ENCODE results near the gene TTC3.
A peak's percentile ranks its signal among the peaks of the same experiment; 100 is the strongest.

Gene TTC3

GRCh38 chr21:37210130-37210529 is 137.1 kb downstream of the TTC3 start:
- no peak for TF ChIP-seq CTCF (IDR thresholded peaks at IDR 0.05)
- Histone ChIP-seq H3K27ac (no peak overlapping the region), H3K79me2 (no peaks in the 10 kb centered on the region), H3K36me3 (ENCODE audit: control insufficient read depth, insufficient read depth, low read length) (no peaks in the 10 kb centered on the region), H3K9me3 (ENCODE audit: control insufficient read depth, low read length) (no peaks in the 10 kb centered on the region), H3K4me1 (no peaks in the 10 kb centered on the region), H3K4me2 (ENCODE audit: low read length) (no peak overlapping the region), H3K4me3 (ENCODE audit: low read depth, low read length) (no peak overlapping the region), H2AFZ (no peak overlapping the region), H3K27me3 (ENCODE audit: control insufficient read depth, insufficient read depth, low read length) (no peaks in the 10 kb centered on the region), H3K9ac (no peak overlapping the region)

- Histone ChIP-seq H3K27me3 (ENCODE audit: control insufficient read depth, insufficient read depth, low read length) (no peaks in the 10 kb centered on the region), H2AFZ (no peak overlapping the region), H3K27ac (no peak overlapping the region), H3K4me1 (no peaks in the 10 kb centered on the region), H3K79me2 (no peaks in the 10 kb centered on the region), H3K9me3 (ENCODE audit: control insufficient read depth, low read length) (no peaks in the 10 kb centered on the region), H3K4me2 (ENCODE audit: low read length) (no peak overlapping the region), H3K36me3 (ENCODE audit: control insufficient read depth, insufficient read depth, low read length) (no peaks in the 10 kb centered on the region), H3K4me3 (ENCODE audit: low read depth, low read length) (no peak overlapping the region), H3K9ac (no peak overlapping the region)
- TF ChIP-seq CTCF (IDR thresholded peaks at IDR 0.05), result no peak
Measured at GRCh38 chr21:37210799-37211198, 137.7 kb downstream of the TTC3 start.

- no peak overlapping the region for H2AFZ ChIP-seq
- H3K36me3 ChIP-seq (ENCODE audit: control insufficient read depth, insufficient read depth, low read length), result no peaks in the 10 kb centered on the region
- H3K27me3 ChIP-seq (ENCODE audit: control insufficient read depth, insufficient read depth, low read length), result no peaks in the 10 kb centered on the region
- H3K9ac ChIP-seq, result no peak overlapping the region
- no peaks in the 10 kb centered on the region for H3K79me2 ChIP-seq
- H3K4me1 ChIP-seq, result no peaks in the 10 kb centered on the region
- no peaks in the 10 kb centered on the region for H3K9me3 ChIP-seq (ENCODE audit: control insufficient read depth, low read length)
- no peak overlapping the region for H3K27ac ChIP-seq
- no peak for TF ChIP-seq CTCF (IDR thresholded peaks at IDR 0.05)
- no peak overlapping the region for H3K4me3 ChIP-seq (ENCODE audit: low read depth, low read length)
- H3K4me2 ChIP-seq (ENCODE audit: low read length), result no peak overlapping the region
Measured at GRCh38 chr21:37214952-37215351, 141.9 kb downstream of the TTC3 start.

- Histone ChIP-seq H3K27ac (no peak overlapping the region), H3K4me1 (no peaks in the 10 kb centered on the region), H3K4me3 (ENCODE audit: low read depth, low read length) (peak overlapping the region; percentile 53), H2AFZ (no peak overlapping the region), H3K4me2 (ENCODE audit: low read length) (peak overlapping the region; percentile 65), H3K27me3 (ENCODE audit: control insufficient read depth, insufficient read depth, low read length) (no peaks in the 10 kb centered on the region), H3K36me3 (ENCODE audit: control insufficient read depth, insufficient read depth, low read length) (no peaks in the 10 kb centered on the region), H3K79me2 (no peaks in the 10 kb centered on the region), H3K9me3 (ENCODE audit: control insufficient read depth, low read length) (no peaks in the 10 kb centered on the region), H3K9ac (no peak overlapping the region)
- TF ChIP-seq CTCF (IDR thresholded peaks at IDR 0.05), result no peak
Measured at GRCh38 chr21:37219761-37220432, 146.8 kb downstream of the TTC3 start.

GRCh38 chr21:37220433-37220980 is 147.5 kb downstream of the TTC3 start:
- Histone ChIP-seq H3K4me2 (ENCODE audit: low read length) (peak overlapping the region; percentile 65), H3K9ac (no peak overlapping the region), H2AFZ (peak overlapping the region; percentile 76), H3K79me2 (no peaks in the 10 kb centered on the region), H3K36me3 (ENCODE audit: control insufficient read depth, insufficient read depth, low read length) (no peaks in the 10 kb centered on the region), H3K27me3 (ENCODE audit: control insufficient read depth, insufficient read depth, low read length) (no peaks in the 10 kb centered on the region), H3K9me3 (ENCODE audit: control insufficient read depth, low read length) (no peaks in the 10 kb centered on the region), H3K27ac (peak overlapping the region; percentile 49), H3K4me3 (ENCODE audit: low read depth, low read length) (peak overlapping the region; percentile 53), H3K4me1 (no peaks in the 10 kb centered on the region)
- TF ChIP-seq CTCF (IDR thresholded peaks at IDR 0.05), result no peak
